Activated T-cell treated with anti-CD3 and anti-CD28 coated beads, Interleukin-2, amount 50 U/mL, for 72 hours (primary cell): ENCODE results near the gene SNPH. TPM values are rescaled to one million over a fixed set of nuclear protein-coding genes. Genes with fewer than 3 reads are reported as not detected.

ENCODE experiments used
- ATAC-seq, 2 donors: fragments of 150-1000 bp; cut with Tn5 transposase; replicated peaks in 1 of 2; 2 replicates each; pipeline ENCODE4 v1.10.0; 2021; ENCODE audit warnings: moderate library complexity in 2 of 2, mild to moderate bottlenecking in 1 of 2
- DNase-seq, 2 donors: peaks; one replicate each; pipeline ENCODE4 v3.0.0; 2021 to 2022; ENCODE audit warnings: mixed read lengths in 1 of 2
- H3K27ac Mint-ChIP-seq: one replicate; pipeline ENCODE4 v1.8.0; 2022; ENCODE audit warnings: mild to moderate bottlenecking, moderate library complexity, mixed read lengths
- H3K27me3 Mint-ChIP-seq: one replicate; pipeline ENCODE4 v1.8.0; 2022; ENCODE audit warnings: low read depth, mixed read lengths
- H3K36me3 Mint-ChIP-seq, 2 donors: one replicate each; pipeline ENCODE4 v1.8.0; 2022; ENCODE audit warnings: mixed read lengths in 2 of 2, mild to moderate bottlenecking in 1 of 2; ENCODE audit not compliant: insufficient read depth in 2 of 2
- H3K4me1 Mint-ChIP-seq: one replicate; pipeline ENCODE4 v1.8.0; 2022; ENCODE audit warnings: low read depth, mixed read lengths
- H3K4me3 Mint-ChIP-seq, 2 donors: one replicate each; pipeline ENCODE4 v1.8.0; 2022; ENCODE audit warnings: mild to moderate bottlenecking in 2 of 2, mixed read lengths in 2 of 2, moderate library complexity in 2 of 2
- H3K9me3 Mint-ChIP-seq, 2 donors: one replicate each; pipeline ENCODE4 v1.8.0; 2022; ENCODE audit warnings: mixed read lengths in 2 of 2
- total RNA-seq, 2 donors: library from RNA; stranded (reverse); gene quantifications; one replicate each; pipeline ENCODE4 v1.2.3, GENCODE V29; 2022

Gene SNPH
- total RNA-seq, 2 donors from 2014 or later = 7.1 to 7.8 TPM

DNA sequence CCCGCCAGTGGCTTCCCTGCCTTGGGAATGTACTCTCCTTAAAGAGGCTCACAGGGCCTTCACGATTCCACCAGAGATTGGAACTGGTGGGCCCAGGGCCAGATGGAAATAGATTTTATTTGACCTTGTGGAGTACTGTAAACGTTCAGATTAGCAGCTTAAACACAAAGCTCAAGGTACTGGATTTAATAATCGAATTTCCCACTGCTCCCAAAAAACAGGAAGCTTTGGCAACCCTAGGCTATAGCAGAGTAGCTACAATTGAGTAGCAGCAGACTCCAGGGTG, 55.5 kb downstream of the SNPH start:
- no peaks in the 10 kb centered on the region for H3K36me3 Mint-ChIP-seq
- ATAC-seq (no peak), DNase-seq (no peak)
- no peaks in the 10 kb centered on the region for H3K9me3 Mint-ChIP-seq
- H3K27ac Mint-ChIP-seq = no peak overlapping the region
- no peak overlapping the region for H3K4me3 Mint-ChIP-seq
- H3K27me3 Mint-ChIP-seq = no peaks in the 10 kb centered on the region
- H3K4me1 Mint-ChIP-seq = peaks cover 23% of the 10 kb centered on the region

- Mint-ChIP-seq H3K27ac (no peak overlapping the region), H3K4me1 (peaks cover 13% of the 10 kb centered on the region), H3K9me3 (no peaks in the 10 kb centered on the region), H3K36me3 (peaks cover 0 to 1% of the 10 kb centered on the region in 2 donors), H3K4me3 (no peak overlapping the region), H3K27me3 (no peaks in the 10 kb centered on the region)
- ATAC-seq (no peak), DNase-seq (no peak)
Measured at GRCh38 chr20:1322511-1323245, 56.6 kb downstream of the SNPH start.

DNA sequence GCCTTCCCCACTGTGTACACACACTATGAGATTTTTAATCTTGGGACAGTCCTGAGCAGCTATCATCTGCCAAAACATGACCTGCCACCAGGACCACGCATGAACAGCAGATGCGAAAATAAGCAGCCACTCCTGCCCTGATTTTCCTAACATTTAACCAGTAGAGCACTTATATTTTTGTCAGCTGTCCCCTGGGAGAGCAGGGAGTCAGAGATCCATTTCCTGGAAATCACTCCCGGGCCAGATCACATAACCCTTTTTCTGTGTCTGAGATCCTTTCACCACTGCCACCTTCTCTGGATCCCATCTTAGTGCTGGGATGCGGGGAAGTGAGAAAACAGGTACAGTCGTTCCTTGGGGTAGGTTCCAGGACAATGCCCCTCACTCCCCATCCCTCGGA, 57.2 kb downstream of the SNPH start:
- Mint-ChIP-seq H3K9me3 (no peaks in the 10 kb centered on the region), H3K27me3 (no peaks in the 10 kb centered on the region), H3K4me3 (no peak overlapping the region), H3K27ac (no peak overlapping the region), H3K36me3 (peaks cover 0 to 1% of the 10 kb centered on the region in 2 donors), H3K4me1 (peaks cover 7% of the 10 kb centered on the region)
- ATAC-seq = no peak
- no peak for DNase-seq

- H3K27me3 Mint-ChIP-seq = no peaks in the 10 kb centered on the region
- peaks cover 0 to 1% of the 10 kb centered on the region in 2 donors for H3K36me3 Mint-ChIP-seq
- H3K27ac Mint-ChIP-seq = no peak overlapping the region
- H3K4me3 Mint-ChIP-seq = no peak overlapping the region
- no peak for ATAC-seq
- H3K9me3 Mint-ChIP-seq = no peaks in the 10 kb centered on the region
- H3K4me1 Mint-ChIP-seq = no peaks in the 10 kb centered on the region
- DNase-seq = no peak
Measured at GRCh38 chr20:1323830-1324597, 57.9 kb downstream of the SNPH start.

- Mint-ChIP-seq H3K27ac (no peak overlapping the region), H3K9me3 (no peaks in the 10 kb centered on the region), H3K4me1 (peaks cover 5% of the 10 kb centered on the region), H3K27me3 (no peaks in the 10 kb centered on the region), H3K36me3 (peaks cover 0 to 5% of the 10 kb centered on the region in 2 donors), H3K4me3 (no peak overlapping the region)
- ATAC-seq (peak in 1 of 2 donors; percentile 6), DNase-seq (no peak)
Measured at GRCh38 chr20:1324598-1325172, 58.6 kb downstream of the SNPH start.

DNA sequence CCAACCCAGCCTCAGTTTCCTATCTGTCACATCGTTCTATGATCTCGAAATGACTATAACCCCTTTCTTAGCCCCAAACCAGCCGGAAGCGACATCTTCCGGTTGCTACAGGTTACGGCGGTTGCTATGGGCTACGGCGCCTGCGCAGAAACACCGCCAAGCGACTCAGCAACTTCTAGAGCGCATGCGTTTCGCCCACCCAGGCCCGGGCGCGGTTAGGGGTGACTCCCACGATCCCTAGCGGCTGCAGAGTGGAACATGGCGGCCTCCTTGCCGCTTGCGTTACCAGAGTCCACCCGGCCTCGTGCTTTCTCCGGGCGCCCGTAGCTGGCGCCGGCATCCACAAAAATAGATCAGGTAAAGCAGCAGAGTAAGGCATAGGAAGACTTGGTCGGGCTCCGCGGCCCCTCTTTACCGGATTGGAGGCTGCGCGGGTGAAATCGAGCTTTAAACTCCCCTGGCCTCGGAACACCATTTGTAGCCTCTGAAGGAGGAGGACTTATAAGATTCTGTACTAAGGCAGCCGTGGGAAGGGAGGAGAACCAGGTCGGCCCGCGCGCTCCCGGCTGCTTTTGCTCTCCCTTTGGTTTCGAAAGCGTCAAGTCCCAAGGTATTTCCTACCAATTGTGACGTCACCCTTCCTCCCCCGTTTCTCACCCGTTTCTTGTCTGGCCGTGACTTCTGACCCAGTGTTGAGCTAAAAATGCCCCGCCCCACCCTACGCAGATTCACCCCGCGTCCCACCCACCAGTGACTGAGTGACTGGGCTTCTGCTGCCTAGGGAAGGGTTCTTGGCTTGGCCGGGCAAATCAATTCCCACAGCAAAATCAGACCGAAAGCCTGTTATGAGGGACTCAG, 59.3 kb downstream of the SNPH start:
- Mint-ChIP-seq H3K27ac (no peak overlapping the region), H3K27me3 (no peaks in the 10 kb centered on the region), H3K4me1 (peaks cover 13% of the 10 kb centered on the region), H3K4me3 (no peak overlapping the region), H3K9me3 (no peaks in the 10 kb centered on the region), H3K36me3 (peaks cover 0 to 5% of the 10 kb centered on the region in 2 donors)
- ATAC-seq = peak; percentile 86 to 89
- peak; percentile 98 to 99 for DNase-seq

GRCh38 chr20:1326031-1326930, 60.2 kb downstream of the SNPH start:
- DNase-seq (no peak), ATAC-seq (no peak)
- peaks cover 21% of the 10 kb centered on the region for H3K4me1 Mint-ChIP-seq
- no peaks in the 10 kb centered on the region for H3K27me3 Mint-ChIP-seq
- H3K9me3 Mint-ChIP-seq = no peaks in the 10 kb centered on the region
- peaks cover 0 to 6% of the 10 kb centered on the region in 2 donors for H3K36me3 Mint-ChIP-seq
- no peak overlapping the region for H3K4me3 Mint-ChIP-seq
- H3K27ac Mint-ChIP-seq = no peak overlapping the region

- Mint-ChIP-seq H3K27ac (peak overlapping the region; percentile 88), H3K36me3 (peaks cover 0 to 7% of the 10 kb centered on the region in 2 donors), H3K4me1 (peaks cover 31% of the 10 kb centered on the region), H3K9me3 (no peaks in the 10 kb centered on the region), H3K27me3 (no peaks in the 10 kb centered on the region), H3K4me3 (no peak overlapping the region)
- no peak for DNase-seq
- ATAC-seq = no peak
Measured at GRCh38 chr20:1327241-1327653, 61.2 kb downstream of the SNPH start.

- no peaks in the 10 kb centered on the region for H3K27me3 Mint-ChIP-seq
- no peak overlapping the region for H3K4me3 Mint-ChIP-seq
- H3K27ac Mint-ChIP-seq = peak overlapping the region; percentile 88
- peaks cover 3 to 7% of the 10 kb centered on the region in 2 donors for H3K36me3 Mint-ChIP-seq
- peaks cover 39% of the 10 kb centered on the region for H3K4me1 Mint-ChIP-seq
- no peak for DNase-seq
- no peaks in the 10 kb centered on the region for H3K9me3 Mint-ChIP-seq
- ATAC-seq = no peak
Measured at GRCh38 chr20:1327827-1328679, 62.0 kb downstream of the SNPH start.

- H3K27ac Mint-ChIP-seq = peak within 1 kb of the TSS; percentile 92
- DNase-seq (no peak), ATAC-seq (no peak)
- H3K27me3 Mint-ChIP-seq = no peaks in the 10 kb centered on the region
- peak within 1 kb of the TSS in 1 of 2 donors; percentile 53 for H3K4me3 Mint-ChIP-seq
- no peaks in the 10 kb centered on the region for H3K9me3 Mint-ChIP-seq
- peaks cover 40% of the 10 kb centered on the region for H3K4me1 Mint-ChIP-seq
- peaks cover 3 to 7% of the 10 kb centered on the region in 2 donors for H3K36me3 Mint-ChIP-seq
Measured at GRCh38 chr20:1328680-1329330, 62.7 kb downstream of the SNPH start, which contains the start of gene SDCBP2. TSS of gene SDCBP2 (minus strand) at chr20:1329139. CDS start at chr20:1320416, 8,723 bp downstream.
